GM18873 (cell line): ENCODE measurements around the gene CD8B.
A peak's percentile ranks its signal among the peaks of the same experiment; 100 is the strongest.
"Not testable (repeated sequence)": the region's sequence is repeated elsewhere in the genome, so short reads cannot be mapped to it uniquely, and the experiment has no call there.

Experiments used
- ATAC-seq: cut with Tn5 transposase; IDR thresholded peaks from one replicate; pipeline ENCODE4 v1.9.1; 2021; ENCODE audit warnings: mild to moderate bottlenecking, moderate library complexity, moderate number of reproducible peaks; ENCODE audit not compliant: unreplicated experiment, low FRiP score

The CD8B gene

GRCh38 chr2:86836915-86837695, 24.6 kb downstream of the CD8B start:
- ATAC-seq: not testable (repeated sequence)

DNA sequence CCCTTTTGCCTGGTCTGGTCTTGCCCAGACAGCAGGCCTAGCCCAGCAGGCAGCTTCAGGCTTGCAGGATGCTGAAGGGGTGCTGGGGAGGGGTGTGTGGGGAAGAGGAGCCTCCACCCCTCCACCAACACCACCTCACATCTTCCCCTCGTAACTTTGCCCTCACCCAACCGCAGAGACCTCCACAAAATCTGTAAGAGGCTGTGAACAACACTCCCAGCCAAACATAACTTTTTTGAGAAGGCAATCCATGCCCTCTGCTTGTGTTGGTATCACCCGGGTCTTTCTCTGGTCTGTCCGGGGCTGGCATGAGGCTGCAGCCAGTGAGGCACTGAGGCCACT, 26.2 kb downstream of the CD8B start:
- ATAC-seq: not testable (repeated sequence)

- ATAC-seq: no peak
Observed at GRCh38 chr2:86833315-86833714, 28.4 kb downstream of the CD8B start.

GRCh38 chr2:86832334-86833096, 29.2 kb downstream of the CD8B start:
- ATAC-seq: no peak

DNA sequence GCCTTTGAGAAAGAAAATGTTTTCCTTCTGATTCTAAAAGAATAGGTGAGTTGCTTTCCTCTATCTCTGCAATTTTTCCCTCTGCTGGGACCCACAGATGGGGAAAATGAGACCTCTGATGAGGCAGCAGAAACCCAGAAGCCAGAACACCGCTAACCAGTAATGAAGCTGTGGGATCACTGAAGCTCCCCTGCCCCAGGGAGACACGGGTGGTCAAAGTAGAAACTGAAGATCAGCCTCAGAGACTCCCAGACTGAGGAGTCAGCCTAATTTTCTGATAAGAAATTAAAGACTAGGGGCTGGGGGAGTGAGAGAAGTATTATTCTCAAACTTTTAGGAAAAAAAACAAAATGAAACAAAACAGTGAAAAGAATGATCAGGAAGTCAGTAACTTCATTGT, 30.1 kb downstream of the CD8B start:
- no peak for ATAC-seq

- no peak for ATAC-seq
Observed at GRCh38 chr2:86826951-86827350, 34.7 kb downstream of the CD8B start.

DNA sequence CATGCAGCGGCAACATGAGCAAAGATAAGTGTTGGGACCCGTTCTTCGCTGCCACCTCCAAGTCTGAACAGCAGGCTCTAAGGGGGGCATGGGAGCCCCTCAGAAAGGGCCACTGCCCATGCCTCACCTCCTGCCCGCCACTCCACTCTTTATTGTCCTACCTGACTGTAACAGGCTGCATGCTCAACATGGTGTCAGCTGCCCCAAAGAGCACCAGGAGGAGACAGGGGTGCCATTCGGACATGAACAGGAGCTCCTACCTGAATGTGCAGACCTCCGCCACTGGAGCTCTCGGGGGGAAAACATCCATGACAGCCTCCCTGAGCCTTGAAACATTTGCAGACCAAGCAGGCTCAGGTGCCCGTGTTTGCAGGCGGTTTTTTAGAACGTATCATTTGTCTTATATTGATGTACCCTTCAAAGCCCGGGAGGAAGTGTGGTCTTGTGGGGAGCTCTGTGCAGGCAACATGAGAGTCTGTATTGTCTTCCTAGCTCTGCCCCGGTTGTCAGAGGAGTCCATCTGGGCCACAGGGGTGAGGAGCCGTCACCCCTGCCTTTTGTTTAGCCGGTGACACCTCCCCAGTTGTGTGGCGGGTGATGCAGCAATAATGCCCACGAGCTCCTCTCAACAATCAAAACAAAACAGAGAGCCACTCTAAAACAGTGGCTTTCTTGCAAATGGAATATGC, 35.8 kb downstream of the CD8B start:
- ATAC-seq: no peak

GRCh38 chr2:86825036-86825692, 36.5 kb downstream of the CD8B start:
- no peak for ATAC-seq

DNA sequence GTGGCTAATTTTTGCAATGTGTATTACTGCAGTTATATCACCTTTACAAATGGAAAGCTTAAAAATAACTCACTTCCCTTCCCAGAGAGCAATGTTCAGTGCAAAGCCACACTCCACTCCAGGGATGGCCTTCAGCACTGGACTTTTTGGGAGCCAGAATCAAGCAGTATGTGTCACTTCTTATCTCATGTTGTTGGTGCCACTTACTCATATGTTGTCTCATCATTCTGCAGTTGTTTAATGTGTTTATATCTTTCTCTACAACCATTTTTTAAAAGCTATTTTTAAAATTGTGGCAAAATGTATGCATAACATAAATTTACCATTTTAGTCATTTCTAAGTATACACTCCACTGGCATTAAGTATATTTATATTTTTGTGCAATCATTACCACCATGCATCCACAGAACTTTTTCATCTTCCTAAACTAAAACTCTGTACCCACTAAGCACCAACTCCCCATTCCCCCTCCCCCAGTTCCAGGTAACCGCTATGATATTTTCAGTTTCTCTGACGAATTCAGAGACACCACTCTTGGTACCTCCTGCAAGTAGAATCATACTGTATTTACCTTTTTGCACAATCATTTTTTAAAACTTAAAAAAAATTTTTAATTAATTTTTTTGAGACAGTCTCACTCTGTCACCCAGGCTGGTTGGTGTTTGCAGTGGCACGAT, 38.9 kb downstream of the CD8B start:
- no peak for ATAC-seq

- no peak for ATAC-seq
Observed at GRCh38 chr2:86821842-86822241, 39.8 kb downstream of the CD8B start.

DNA sequence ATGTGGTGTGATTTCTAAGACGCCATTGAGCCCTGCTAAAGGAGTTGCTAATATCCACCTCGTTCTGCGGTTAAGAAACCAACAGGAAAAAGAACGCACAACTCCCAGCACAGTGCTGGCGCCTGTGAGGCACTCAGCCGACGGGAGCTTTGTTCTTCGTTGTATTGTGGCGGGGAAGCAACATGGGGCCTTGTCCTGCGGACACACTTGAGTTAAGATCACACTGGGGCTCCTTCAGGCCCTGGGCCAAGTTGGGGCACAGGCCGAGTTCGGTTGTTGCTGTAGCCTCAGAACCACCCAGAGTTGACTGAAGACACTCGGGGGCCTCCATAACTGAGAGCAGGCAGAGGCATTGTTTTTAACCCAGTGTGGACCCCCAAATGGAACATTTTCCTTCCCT, 40.4 kb downstream of the CD8B start:
- ATAC-seq: no peak

DNA sequence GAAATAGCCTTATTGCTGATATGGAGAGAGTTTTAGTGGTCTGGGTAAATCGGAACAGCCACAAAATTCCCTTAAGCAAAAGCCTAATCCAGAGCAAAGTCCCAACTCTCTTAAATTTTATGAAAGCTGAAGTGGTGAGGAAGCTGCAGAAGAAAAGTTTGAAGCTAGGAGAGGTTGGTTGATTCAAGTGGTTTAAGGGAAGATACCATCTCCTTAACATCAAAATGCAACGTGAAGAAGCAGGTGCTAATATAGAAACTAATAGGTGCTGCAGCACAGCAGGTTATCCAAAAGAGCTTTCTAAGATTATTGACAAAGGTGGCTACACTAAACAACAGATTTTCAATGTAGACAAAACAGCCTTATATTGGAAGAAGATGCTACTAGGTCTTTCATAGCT, 42.7 kb downstream of the CD8B start:
- ATAC-seq: no peak

DNA sequence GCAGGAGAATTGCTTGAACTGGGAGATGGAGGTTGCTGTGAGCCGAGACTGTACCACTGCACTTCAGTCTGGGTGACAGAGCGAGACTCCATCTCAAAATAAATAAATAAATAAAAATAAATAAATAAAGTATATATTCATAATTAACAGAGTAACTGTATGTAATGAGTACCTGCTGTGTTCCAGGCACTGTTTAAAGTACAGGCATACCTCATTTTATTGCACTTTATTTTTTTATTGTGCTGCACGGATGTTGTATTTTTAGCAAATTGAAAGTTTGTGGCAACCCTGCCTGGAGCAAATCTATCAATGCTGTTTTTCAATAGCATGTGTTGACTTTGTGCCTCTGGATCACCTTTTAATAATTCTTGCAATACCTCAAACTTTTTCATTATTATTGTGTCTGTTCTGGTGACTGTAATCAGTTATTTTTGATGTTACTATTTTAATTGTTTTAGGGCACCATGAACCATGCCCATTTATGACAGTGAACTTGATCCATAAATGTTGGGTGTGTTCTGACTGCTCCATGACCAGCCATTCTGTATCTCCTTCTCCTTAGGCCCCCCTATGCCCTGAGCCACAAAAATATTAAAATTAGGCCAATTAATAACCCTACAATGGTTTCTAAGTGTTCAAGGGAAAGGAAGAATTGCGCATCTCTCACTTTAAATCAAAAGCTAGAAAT, 43.4 kb downstream of the CD8B start:
- no peak for ATAC-seq

DNA sequence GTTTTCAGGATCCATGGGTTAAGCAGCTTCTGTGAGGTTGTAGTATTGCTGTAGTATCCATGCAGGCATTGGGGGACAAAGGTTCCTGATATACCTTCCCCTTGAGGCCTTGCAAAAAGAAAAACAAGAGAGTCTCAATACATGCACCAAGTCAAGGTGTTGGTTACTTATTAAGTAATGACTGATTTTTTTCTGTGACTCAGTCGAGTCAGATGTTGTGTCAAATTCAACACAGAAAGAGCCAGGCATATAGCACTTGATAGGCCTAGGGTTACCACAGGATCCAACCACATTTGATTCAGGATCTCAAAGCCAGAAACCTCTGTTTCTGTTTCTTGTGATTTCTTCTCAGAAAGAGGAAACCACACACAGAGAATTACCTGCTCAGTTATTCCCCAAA, 46.1 kb downstream of the CD8B start:
- no peak for ATAC-seq

DNA sequence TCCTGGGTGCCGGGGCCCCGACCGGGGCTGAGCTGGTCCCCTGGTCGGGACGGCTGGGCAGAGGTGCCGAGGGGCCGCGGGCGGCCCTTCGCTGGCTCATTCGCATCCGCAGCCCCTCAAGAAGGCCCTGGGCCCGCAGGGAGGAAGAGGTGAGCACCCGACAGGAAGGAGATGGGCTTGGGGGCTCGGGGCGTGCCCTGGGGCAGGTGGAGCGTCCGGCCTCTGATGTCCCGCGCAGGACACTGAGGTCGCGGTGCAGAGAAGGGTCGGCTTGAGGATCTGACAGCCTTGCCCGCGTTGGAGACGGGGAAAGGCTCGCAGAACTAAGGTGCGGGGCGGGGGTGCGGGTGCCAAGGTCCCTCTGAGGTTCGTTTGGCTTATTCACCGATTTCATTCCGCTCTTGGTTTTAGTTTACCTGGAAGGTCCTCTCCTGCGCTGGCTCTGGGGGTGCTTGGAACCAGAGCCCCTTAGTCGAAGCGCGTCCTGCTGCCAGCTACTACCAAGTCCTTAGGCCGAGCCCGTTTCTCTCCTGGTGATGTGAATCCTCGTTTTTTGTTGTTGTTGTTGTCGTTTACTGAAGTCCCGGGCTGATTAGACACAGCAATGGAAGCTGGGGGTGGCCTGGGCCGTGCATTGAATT, 52.1 kb downstream of the CD8B start:
- ATAC-seq: no peak

- ATAC-seq: peak; percentile 96
Observed at GRCh38 chr2:86808315-86809161, 53.1 kb downstream of the CD8B start.

DNA sequence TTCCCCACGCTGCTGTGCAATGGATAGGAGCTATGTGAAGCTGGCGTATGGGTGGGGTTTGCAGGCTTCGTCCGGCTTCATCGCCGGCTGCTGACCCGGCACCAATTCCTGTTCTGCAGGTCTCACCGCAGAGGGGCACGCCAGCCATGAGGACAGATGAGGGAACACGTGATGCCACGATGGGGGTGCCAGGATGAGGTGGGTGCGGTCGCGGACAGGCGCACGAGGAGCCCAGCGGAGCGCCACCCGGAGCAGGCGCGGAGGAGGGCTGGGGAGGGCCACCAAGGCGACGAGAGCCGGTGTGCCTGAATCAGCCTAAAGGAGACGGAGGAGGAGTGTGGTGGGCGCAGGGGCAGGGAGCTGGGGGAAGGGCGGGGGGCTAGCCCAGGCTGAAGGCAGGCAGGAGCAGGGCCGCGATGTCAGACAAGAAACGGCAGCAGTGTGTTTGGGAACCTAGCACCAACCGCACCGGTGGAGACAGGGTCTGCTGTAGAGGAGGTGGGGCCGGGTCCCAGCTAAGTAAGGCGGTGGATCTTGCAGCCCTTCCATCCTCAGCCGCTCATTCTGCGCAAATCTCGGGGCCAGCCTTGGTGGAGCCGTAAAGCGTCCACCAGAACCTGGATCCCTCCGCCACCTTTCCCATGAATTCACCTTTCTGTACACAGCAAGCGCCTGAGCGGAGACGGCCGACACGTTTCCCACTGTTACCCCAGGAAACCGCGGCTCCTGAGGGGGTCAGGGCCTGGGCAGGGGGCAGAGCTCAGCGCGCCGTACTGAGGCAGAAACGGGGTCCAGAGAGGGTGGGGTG, 54.0 kb downstream of the CD8B start:
- no peak for ATAC-seq

DNA sequence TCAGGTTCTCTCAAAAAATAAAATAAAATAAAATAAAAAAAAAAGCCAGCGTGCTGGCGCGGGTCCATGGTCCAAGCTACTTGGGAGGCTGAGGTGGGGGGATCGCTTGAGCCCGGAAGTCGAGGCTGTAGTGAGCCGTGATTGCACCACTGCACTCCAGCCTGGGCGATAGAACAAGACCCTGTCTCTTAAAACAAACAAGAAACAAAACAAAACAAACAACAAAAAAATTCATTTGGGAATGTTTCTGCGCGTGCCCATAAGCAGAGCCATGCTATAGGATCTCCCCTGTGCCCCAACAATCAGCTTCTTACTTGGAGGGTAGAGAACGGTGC, 54.6 kb downstream of the CD8B start:
- no peak for ATAC-seq
